K562 (cell line): Measurements from ENCODE around the gene DPM1. TPM values are rescaled to one million over a fixed set of nuclear protein-coding genes. Genes with fewer than 3 reads are reported as not detected.

Experiments
- BRF2 ChIP-seq: IDR thresholded peaks from 3 replicates; pipeline ENCODE4 v1.6.1; 2011; ENCODE audit warnings: borderline replicate concordance, mild to moderate bottlenecking; ENCODE audit not compliant: insufficient read length, insufficient read depth
- DACH1 ChIP-seq: fragments of 450-650 bp; IDR thresholded peaks from 2 replicates; pipeline ENCODE4 v1.6.1; 2018; ENCODE audit not compliant: partially characterized antibody
- GATA2 ChIP-seq: sonication (generic); formaldehyde crosslinking; IDR thresholded peaks from 2 replicates; pipeline ENCODE4 v1.4.0; 2020; ENCODE audit warnings: mild to moderate bottlenecking, missing genetic modification reagents
- HES1 ChIP-seq: fragments of 450-650 bp; IDR thresholded peaks from 2 replicates; pipeline ENCODE4 v1.6.1; 2016; ENCODE audit warnings: low read depth, mild to moderate bottlenecking, moderate library complexity
- LARP7 ChIP-seq: fragments of 450-650 bp; IDR thresholded peaks from 2 replicates; pipeline ENCODE4 v1.6.1; 2016
- NBN ChIP-seq: fragments of 450-650 bp; IDR thresholded peaks from 2 replicates; pipeline ENCODE4 v1.6.1; 2016; ENCODE audit warnings: low read depth, mild to moderate bottlenecking
- NFRKB ChIP-seq: fragments of 450-650 bp; IDR thresholded peaks from 2 replicates; pipeline ENCODE4 v1.6.1; 2016; ENCODE audit warnings: low read depth
- NKRF ChIP-seq: fragments of 450-650 bp; IDR thresholded peaks from 2 replicates; pipeline ENCODE4 v1.6.1; 2016; ENCODE audit warnings: borderline replicate concordance
- NONO ChIP-seq, 2 experiments: fragments of 200-400 bp in 1 of 2; fragments of 450-650 bp in 1 of 2; formaldehyde crosslinking in 1 of 2; IDR thresholded peaks; 2 replicates each; pipeline ENCODE4 v1.6.1; 2017; ENCODE audit warnings: low read depth in 2 of 2, mild to moderate bottlenecking in 2 of 2, moderate library complexity in 2 of 2, low read length in 1 of 2
- PML ChIP-seq: IDR thresholded peaks from 2 replicates; pipeline ENCODE4 v1.6.1; 2012; ENCODE audit warnings: low read length, inconsistent platforms
- POLR2B ChIP-seq: fragments of 450-650 bp; IDR thresholded peaks from 2 replicates; pipeline ENCODE4 v1.6.1; 2018; ENCODE audit warnings: low read depth; ENCODE audit not compliant: partially characterized antibody
- ZEB2 ChIP-seq: fragments of 450-650 bp; IDR thresholded peaks from 2 replicates; pipeline ENCODE4 v1.6.1; 2016
- ZNF354B ChIP-seq: fragments of 250-450 bp; sonication (Bioruptor Pico); IDR thresholded peaks from 2 replicates; pipeline ENCODE4 v1.4.0; 2020
- ZNF407 ChIP-seq: fragments of 450-650 bp; IDR thresholded peaks from 2 replicates; pipeline ENCODE4 v1.6.1; 2016; ENCODE audit warnings: low read depth
- ZNF655 ChIP-seq: fragments of 250-450 bp; sonication (Bioruptor Pico); IDR thresholded peaks from 2 replicates; pipeline ENCODE4 v1.5.0; 2021
- ZNF780A ChIP-seq: fragments of 250-450 bp; sonication (Bioruptor Pico); IDR thresholded peaks from 2 replicates; pipeline ENCODE4 v1.5.0; 2021; ENCODE audit warnings: mild to moderate bottlenecking
- polyA plus RNA-seq, 8 experiments: library from polyadenylated mRNA; depleted of rRNA in 4 of 8; stranded (reverse) in 5 of 8; unstranded in 3 of 8; fragments of >200 nt; fragmentation: Nextera tagmentation in 2 of 8; fragmentation: Illumina TruSeq in 1 of 8; extraction: Ambion mirVana in 2 of 8; extraction: Trizol in 1 of 8; gene quantifications; 2 replicates each; pipeline versions ENCODE4 v1.2.1 to v1.2.3, GENCODE V29; 2011 to 2014; ENCODE audit warnings: inconsistent platforms in 1 of 8, missing spikeins in 1 of 8
- total RNA-seq, 7 experiments: library from RNA; depleted of rRNA in 6 of 7; stranded (reverse); fragments of >200 nt in 6 of 7; fragmentation: Illumina TruSeq in 2 of 7; extraction: Trizol in 2 of 7; gene quantifications; 2 replicates each; pipeline versions ENCODE4 v1.2.1 to v1.2.3, GENCODE V29; 2011 to 2021; ENCODE audit warnings: low replicate concordance in 1 of 7

DPM1 gene
- total and polyA plus RNA-seq, 9 of the 15 experiments (the other 6 are each of a cell fraction or from before 2014, with no cell fraction given), result 75.2 to 190 (median 153) TPM

GRCh38 chr20:50903353-50904051 lies 54.8 kb downstream of the DPM1 start (continued):
- TF ChIP-seq NKRF, result no peak
- peak; percentile 40 for TF ChIP-seq HES1
- TF ChIP-seq NFRKB, result no peak
- peak; percentile 89 for TF ChIP-seq GATA2 (CRISPR knock-in tag)
- peak; percentile 80 for TF ChIP-seq NBN
- no peak for TF ChIP-seq LARP7
- no peak for TF ChIP-seq ZNF655 (CRISPR knock-in tag)
- TF ChIP-seq ZEB2, result peak; percentile 53; the same call in 1 of the 2 replicates
- peak; percentile 85 for TF ChIP-seq DACH1
- TF ChIP-seq ZNF407, result no peak
- TF ChIP-seq ZNF780A (CRISPR knock-in tag), result no peak
- TF ChIP-seq BRF2, result no peak
- TF ChIP-seq POLR2B, result no peak
- TF ChIP-seq NONO (IDR thresholded peaks at IDR 0.05; ENCODE audit: low read depth in 2 of 2, low read length in 1 of 2), result no peak
- TF ChIP-seq PML, result peak; percentile 94
- no peak for TF ChIP-seq ZNF354B (CRISPR knock-in tag)
